ENCODE results near the gene GPR26.
A peak's percentile ranks its signal among the peaks of the same experiment; 100 is the strongest.
"Not testable (repeated sequence)": the region's sequence is repeated elsewhere in the genome, so short reads cannot be mapped to it uniquely, and the experiment has no call there.

Gene GPR26

GRCh38 chr10:123685260-123685659 lies 19.1 kb downstream of the GPR26 start:
- no peak for DNase-seq
- intact Hi-C loops (cut with DNase I): no loop called here

- DNase-seq: no peak
- intact Hi-C loops (cut with DNase I): no loop called here
Observed at GRCh38 chr10:123687758-123688157, 21.6 kb downstream of the GPR26 start.

GRCh38 chr10:123689880-123690279 lies 23.7 kb downstream of the GPR26 start:
- intact Hi-C loops (cut with DNase I): no loop called here
- no peak for DNase-seq

- no peak for DNase-seq
- intact Hi-C loops (cut with DNase I): no loop called here
Observed at GRCh38 chr10:123703195-123703790, 37.1 kb downstream of the GPR26 start.

GRCh38 chr10:123704076-123704475 lies 37.9 kb downstream of the GPR26 start:
- intact Hi-C loops (cut with DNase I): no loop called here
- DNase-seq: no peak

GRCh38 chr10:123704812-123705211 lies 38.7 kb downstream of the GPR26 start:
- intact Hi-C loops (cut with DNase I): no loop called here
- no peak for DNase-seq

GRCh38 chr10:123706236-123706635 lies 40.1 kb downstream of the GPR26 start:
- peak in 1 of 42 donors; percentile 7 for DNase-seq
- intact Hi-C loops (cut with DNase I): no loop called here

GRCh38 chr10:123715546-123715945 lies 49.4 kb downstream of the GPR26 start:
- peak in 1 of 42 donors; percentile 28 for DNase-seq
- intact Hi-C loops (cut with DNase I): no loop called here

- intact Hi-C loops (cut with DNase I): no loop called here
- DNase-seq: peak in 1 of 42 donors; percentile 21
Observed at GRCh38 chr10:123717336-123717735, 51.2 kb downstream of the GPR26 start.

- intact Hi-C loops (cut with DNase I): no loop called here
- DNase-seq: no peak
Observed at GRCh38 chr10:123718544-123719060, 52.4 kb downstream of the GPR26 start.

GRCh38 chr10:123720536-123720935 lies 54.4 kb downstream of the GPR26 start:
- intact Hi-C loops (cut with DNase I): no loop called here
- no peak for DNase-seq

GRCh38 chr10:123721441-123722049 lies 55.4 kb downstream of the GPR26 start:
- intact Hi-C loops (cut with DNase I): no loop called here
- DNase-seq: no peak

GRCh38 chr10:123722351-123722750 lies 56.2 kb downstream of the GPR26 start:
- intact Hi-C loops (cut with DNase I): no loop called here
- DNase-seq: peak in 1 of 42 donors; percentile 0

GRCh38 chr10:123724747-123725146 lies 58.6 kb downstream of the GPR26 start:
- peak in 1 of 42 donors; percentile 24 for DNase-seq
- intact Hi-C loops (cut with DNase I): no loop called here

GRCh38 chr10:123726381-123726780 lies 60.2 kb downstream of the GPR26 start:
- intact Hi-C loops (cut with DNase I): no loop called here
- DNase-seq: no peak

- no peak for DNase-seq
Observed at GRCh38 chr10:123726836-123727235, 60.7 kb downstream of the GPR26 start.

GRCh38 chr10:123729523-123729922 lies 63.4 kb downstream of the GPR26 start:
- DNase-seq: no peak
- intact Hi-C loops (cut with DNase I): no loop called here

More at GRCh38 chr10:123726836-123727235, 60.7 kb downstream of the GPR26 start:
- intact Hi-C loops (cut with DNase I): no loop called here

- intact Hi-C loops (cut with DNase I); DNase-seq: not testable (repeated sequence)
Observed at GRCh38 chr10:123736917-123737316, 70.8 kb downstream of the GPR26 start.

- intact Hi-C loops (cut with DNase I): no loop called here
- DNase-seq: no peak
Observed at GRCh38 chr10:123741146-123741545, 75.0 kb downstream of the GPR26 start.

- intact Hi-C loops (cut with DNase I): no loop called here
- no peak for DNase-seq
Observed at GRCh38 chr10:123741711-123742110, 75.6 kb downstream of the GPR26 start.
